NCI-H69 (cell line): ENCODE data around the gene CEMIP.
"Not testable (repeated sequence)": the region's sequence is repeated elsewhere in the genome, so short reads cannot be mapped to it uniquely, and the experiment has no call there.

Source experiments
- DNase-seq: peaks from one replicate; lab custom pipeline; 2025; lab: John Stamatoyannopoulos, UW

CEMIP gene

DNA sequence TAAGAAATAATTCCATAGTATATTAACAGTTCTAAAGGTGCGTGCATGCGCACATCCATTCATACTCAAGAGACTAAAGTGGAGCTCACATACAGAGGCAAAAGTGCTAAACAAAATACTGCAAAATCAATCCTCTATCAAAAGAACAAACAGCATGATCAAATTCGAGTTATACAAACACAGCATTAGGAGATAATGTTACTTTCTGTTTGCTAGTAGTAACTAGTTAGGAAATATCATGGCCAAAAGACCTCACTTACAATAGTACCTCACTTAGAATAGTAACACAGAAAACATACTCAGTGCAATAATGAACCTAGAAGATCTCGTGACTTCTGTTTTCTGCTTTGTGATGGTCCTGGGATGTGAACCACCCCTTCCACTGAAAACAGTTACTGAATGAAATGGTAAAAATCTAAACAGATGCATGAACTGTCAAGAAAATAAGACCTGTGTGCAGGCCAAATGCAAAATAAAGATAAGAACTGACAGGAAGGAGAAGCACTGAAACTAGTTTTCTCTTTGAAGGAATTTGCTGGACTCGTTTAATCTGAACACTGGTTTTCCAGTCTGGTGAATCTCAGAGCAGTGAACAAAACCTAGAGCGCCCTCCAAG is 20.9 kb upstream of the CEMIP start:
- no peak for DNase-seq

DNA sequence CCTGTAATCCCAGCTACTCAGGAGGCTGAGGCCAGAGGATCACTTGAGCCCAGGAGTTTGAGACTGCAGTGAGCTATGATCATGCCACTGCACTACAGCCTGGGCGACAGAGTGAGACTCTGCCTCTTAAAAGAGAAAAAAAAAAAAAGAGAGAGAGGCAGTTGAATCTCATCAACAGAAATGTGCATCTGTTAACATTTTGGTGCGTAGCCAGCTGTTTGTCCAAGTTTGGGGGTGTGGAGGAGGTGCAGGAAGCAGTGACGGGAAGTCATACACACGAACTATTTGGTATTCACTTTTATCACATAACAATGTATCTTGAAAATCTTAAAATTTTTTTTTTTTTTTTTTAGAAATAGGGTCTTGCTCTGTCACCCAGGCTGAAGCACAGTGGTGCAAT is 18.2 kb upstream of the CEMIP start:
- no peak for DNase-seq

DNA sequence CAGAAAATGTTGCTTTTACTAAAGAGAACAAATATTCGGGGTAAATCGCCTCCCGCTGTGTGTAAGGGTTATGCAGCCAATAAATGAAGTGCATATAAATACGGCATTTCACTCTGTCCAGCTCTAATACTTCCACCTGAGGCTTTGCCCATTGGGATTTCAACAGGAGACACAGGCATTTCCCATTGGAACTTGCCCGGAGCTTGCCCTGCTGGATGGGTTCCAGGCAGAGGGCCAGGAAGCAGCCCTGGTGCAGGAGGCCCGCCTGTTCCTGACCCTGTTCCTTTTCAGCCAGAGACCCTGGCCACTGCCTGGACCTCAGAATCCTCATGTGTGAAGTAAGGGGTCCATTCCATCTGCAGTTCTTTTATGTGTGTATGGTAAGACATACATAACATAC is 17.4 kb upstream of the CEMIP start:
- DNase-seq: no peak

DNA sequence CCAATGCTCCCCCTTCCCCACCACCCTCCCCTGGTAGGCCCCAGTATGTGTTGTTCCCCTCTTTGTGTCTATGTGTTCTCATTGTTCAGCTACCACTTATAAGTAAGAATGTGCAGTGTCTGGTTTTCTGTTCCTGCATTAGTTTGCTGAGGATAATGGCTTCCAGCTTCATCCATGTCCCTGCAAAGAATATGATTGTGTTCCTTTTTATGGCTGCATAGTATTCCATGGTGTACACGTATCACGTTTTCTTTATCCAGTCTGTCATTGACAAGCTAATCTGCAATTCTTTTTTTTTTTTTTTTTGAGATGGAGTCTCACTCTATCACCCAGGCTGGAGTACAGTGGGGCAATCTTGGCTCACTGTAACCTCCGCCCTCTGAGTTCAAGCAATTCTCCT is 15.9 kb upstream of the CEMIP start:
- DNase-seq: not testable (repeated sequence)

DNA sequence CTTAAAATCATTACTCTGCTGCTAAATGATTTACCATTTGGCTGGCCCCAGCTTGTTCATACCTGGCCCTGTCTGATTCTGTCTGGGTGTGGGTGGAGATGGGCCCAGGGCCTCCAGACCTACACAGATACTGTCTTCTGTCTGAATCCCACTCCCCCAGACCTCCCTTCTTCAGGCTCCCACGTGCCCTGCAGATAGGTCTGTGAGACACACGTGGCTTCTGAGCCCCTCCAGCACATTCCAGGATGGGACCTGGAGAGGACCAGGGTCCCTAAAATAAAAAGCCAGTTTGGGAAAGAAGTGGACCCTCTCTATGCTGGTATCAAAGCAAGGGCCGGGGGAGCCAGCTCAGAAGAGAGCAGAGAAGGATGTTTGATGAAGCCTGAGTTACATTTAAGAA is 14.6 kb upstream of the CEMIP start:
- no peak for DNase-seq

- DNase-seq: no peak
These were observed 12.9 kb upstream of the CEMIP start for GRCh38 chr15:80766275-80766674.

DNA sequence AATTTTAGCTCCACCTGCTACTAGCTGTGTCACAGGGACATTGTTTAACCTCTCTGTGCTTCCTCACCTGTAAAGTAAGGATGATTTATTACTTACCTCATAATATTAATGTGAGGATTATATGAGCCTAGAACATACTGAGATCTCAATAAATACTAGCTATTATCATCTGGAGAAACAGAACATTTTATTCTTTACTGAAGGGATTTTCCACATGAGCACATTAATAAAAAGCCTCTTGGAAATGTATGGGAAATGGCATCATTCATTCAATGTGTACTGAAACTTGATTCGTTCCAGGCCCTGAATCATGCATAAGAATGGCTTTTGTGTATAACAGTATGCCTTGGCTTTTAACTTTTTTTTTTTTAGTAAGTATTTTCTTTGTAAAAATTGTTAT is 11.0 kb upstream of the CEMIP start:
- no peak for DNase-seq

DNA sequence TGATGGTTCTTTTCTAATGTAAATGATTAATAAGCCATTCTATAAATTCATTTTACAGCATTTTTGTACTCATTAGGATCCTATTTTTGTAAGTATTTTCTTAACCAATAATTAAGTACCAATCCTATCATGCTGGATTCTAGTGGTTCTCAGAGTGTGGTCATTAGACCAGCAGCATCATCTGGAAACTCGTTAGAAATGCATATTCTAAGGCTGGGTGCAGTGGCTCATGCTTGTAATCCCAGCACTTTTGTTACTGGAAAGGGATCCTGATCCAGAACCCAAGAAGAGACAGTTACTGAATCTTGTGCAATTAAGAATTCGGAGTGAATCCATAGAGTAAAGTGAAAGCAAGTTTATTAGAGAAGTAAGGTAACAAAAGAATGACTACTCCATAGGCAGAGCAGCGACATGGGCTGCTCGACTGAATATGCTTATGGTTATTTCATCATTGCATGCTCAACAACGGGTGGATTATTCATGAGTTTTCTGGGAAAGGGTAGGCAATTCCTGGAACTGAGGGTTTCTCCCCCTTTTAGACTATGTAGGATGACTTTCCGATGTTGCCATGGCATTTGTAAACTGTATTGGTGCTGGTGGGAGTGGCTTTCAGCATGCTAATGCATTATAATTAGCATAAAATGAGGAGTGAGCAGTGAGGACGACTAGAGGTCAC is 9.9 kb upstream of the CEMIP start:
- DNase-seq: no peak

GRCh38 chr15:80769829-80770705 is 9.1 kb upstream of the CEMIP start:
- peak; percentile 61 for DNase-seq

DNA sequence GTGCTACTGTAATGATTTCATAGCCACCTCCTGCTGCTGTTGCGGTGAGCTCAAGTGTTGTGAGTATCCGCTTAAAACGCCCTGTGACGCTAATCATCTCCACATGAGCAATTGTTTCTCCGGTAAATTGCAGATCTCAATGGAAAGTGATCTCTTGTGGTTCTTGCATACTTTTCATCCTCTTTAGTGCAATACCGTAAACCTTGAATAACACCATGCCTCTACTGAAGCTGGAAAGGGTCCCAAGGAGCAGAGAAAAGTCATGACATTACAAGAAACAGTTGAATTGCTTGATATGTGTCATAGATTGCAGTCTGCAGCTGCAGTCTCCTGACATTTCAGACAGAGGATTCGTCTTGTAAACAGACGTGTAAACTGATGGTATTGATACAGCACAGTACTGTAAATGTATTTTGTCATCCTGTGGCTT is 6.0 kb upstream of the CEMIP start:
- peak; percentile 78 for DNase-seq

- DNase-seq: no peak
These were observed 5.3 kb upstream of the CEMIP start for GRCh38 chr15:80773792-80774352.

DNA sequence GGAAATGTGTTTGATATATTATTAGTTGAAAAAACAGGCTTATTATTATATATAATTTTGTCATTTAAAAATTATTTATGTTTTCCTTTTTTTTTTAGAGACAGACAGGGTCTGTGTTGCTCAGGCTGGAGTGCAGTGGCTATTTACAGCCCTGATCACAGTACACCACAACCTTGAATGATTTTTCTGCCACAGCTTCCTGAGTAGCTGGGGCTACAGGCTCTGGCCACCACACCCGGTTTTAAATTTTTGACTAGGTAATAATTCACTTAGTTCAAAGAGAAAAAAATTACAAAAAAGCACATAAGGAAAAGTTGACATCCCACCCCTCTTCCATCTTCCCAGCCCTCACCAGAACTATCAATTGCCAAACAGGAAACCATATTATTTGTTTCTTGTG is 4.7 kb upstream of the CEMIP start:
- no peak for DNase-seq

DNA sequence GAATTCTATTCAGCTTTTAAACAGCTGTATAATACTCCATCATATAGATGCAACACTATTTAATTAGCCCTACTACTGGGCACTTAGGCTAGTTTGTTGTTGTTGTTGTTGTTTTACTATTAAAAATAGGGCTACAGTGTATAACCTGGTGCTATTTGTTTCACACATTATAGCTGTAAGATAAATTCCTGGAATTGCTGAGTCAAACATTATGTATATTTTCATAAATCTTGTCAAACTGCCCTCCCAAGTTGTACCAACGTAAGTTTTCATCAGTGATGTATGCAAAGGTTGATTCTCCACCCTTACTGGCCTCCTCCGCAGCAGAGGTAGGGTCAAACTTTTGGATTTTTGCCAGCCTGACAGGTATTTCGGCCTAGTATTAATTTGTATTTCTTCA is 3.8 kb upstream of the CEMIP start:
- no peak for DNase-seq

GRCh38 chr15:80776420-80777045 is 2.6 kb upstream of the CEMIP start:
- DNase-seq: peak; percentile 73

DNA sequence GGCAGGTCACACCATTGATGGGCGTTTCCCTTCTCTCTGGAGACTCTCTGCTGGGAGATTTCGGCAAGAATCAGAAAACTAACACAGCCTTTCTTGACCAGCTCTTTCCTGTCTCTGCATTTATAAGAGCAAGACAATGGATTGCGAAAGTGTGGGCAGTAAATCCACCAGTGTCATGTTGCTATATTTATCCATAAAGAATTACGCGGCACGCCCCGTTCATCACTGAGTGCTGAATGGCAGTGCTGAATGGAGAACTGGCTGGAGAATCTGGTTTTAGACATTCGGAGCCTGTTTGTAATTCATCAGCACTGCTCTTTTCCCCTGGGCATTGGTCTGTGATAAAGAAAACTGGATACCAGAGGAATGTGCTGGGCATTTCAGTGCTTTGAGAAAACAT is 2.0 kb upstream of the CEMIP start:
- no peak for DNase-seq

- no peak for DNase-seq
These were observed 1.1 kb upstream of the CEMIP start for GRCh38 chr15:80777826-80778620.

GRCh38 chr15:80778621-80778963 is 578 bp upstream of the CEMIP start:
- DNase-seq: no peak

- peak; percentile 85 for DNase-seq
These were observed 667 bp downstream of the CEMIP start for GRCh38 chr15:80779658-80780415.

- peak; percentile 62 for DNase-seq
These were observed 1.4 kb downstream of the CEMIP start for GRCh38 chr15:80780416-80781221.

DNA sequence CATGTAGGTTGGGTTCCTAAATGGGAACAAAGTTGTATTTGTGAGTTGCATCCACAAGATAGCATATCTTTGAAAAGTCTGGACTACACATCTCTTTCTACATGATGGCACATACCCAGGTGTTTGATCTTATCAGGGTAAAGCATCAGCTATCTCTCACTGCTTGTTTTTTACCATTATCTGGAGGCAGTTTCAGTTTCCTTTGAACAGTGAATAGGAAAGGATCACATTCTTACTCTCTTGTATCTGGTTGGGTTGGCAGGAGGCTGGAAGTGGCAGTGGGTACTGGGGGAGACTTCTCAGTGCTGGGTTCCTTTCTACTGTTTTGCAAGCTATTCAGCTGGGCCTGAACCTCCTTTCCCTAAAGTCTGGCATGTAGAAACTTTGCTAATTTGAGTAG is 4.1 kb downstream of the CEMIP start:
- no peak for DNase-seq
